WTC11 (cell line): ENCODE measurements around the gene GRIA4.

Experiments used
- ESRRA ChIP-seq: sonication (generic); formaldehyde crosslinking; IDR thresholded peaks from 2 replicates; pipeline ENCODE4 v1.8.1; 2022; ENCODE audit warnings: mild to moderate bottlenecking, missing genetic modification reagents, borderline replicate concordance
- ETV6 ChIP-seq: sonication (generic); formaldehyde crosslinking; IDR thresholded peaks from 2 replicates; pipeline ENCODE4 v1.8.1; 2022; ENCODE audit warnings: mild to moderate bottlenecking, missing genetic modification reagents
- NFATC4 ChIP-seq: fragments of 250-450 bp; sonication (Bioruptor Pico); IDR thresholded peaks from 2 replicates; pipeline ENCODE4 v1.9.0; 2021; ENCODE audit warnings: mild to moderate bottlenecking
- ZNF263 ChIP-seq: sonication (generic); formaldehyde crosslinking; IDR thresholded peaks from 2 replicates; pipeline ENCODE4 v1.8.1; 2022; ENCODE audit warnings: low read depth, mild to moderate bottlenecking, moderate library complexity, missing genetic modification reagents
- TF ChIP-seq, protein P1 (sequence below): sonication (generic); formaldehyde crosslinking; IDR thresholded peaks from 2 replicates; pipeline ENCODE4 v1.8.1; 2023; ENCODE audit warnings: mild to moderate bottlenecking, missing genetic modification reagents, moderate library complexity

DNA sequence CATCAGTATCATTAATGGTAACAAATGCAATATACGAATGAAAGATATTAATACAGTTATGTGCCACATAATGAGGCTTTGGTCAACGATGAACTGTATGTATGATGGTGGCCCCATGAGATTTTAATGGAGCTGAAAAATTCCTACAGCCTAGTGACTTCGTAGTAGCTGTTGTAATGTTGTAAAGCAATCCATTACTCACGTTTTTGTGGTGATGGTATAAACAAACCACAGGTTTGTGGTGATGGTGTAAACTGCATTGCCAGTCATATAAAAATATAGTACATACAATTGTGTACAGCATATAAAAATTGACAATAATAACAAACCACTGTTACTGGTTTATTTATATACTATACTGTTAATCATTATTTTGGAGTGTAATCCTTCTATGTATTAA, 27.4 kb upstream of the GRIA4 start:
- TF ChIP-seq ETV6 (CRISPR knock-in tag): no peak
- TF ChIP-seq, protein P1, sequence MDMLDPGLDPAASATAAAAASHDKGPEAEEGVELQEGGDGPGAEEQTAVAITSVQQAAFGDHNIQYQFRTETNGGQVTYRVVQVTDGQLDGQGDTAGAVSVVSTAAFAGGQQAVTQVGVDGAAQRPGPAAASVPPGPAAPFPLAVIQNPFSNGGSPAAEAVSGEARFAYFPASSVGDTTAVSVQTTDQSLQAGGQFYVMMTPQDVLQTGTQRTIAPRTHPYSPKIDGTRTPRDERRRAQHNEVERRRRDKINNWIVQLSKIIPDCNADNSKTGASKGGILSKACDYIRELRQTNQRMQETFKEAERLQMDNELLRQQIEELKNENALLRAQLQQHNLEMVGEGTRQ (CRISPR knock-in tag): no peak
- no peak for TF ChIP-seq ESRRA
- TF ChIP-seq ZNF263 (CRISPR knock-in tag): no peak
- TF ChIP-seq NFATC4 (CRISPR knock-in tag): no peak
